MCF 10A (cell line): ENCODE measurements around the gene SACM1L. TPM values are rescaled to one million over a fixed set of nuclear protein-coding genes. Genes with fewer than 3 reads are reported as not detected.

Experiments used
- Bru-seq: library from RNA; stranded (reverse); fragments of 400-500 nt; gene quantifications from one replicate; lab custom pipeline; 2021; lab: Mats Ljungman, UMichigan
- BruChase-seq, 2 experiments: library from RNA; stranded (reverse); fragments of 400-500 nt; gene quantifications; one replicate each; lab custom pipeline; 2021; lab: Mats Ljungman, UMichigan
- BruUV-seq: library from RNA; stranded (reverse); fragments of 400-500 nt; replicated peaks from 2 replicates; lab custom pipeline; 2021; lab: Mats Ljungman, UMichigan
- CTCF ChIA-PET: fragments of 300-600 bp; sonication (Branson Sonifier 250); formaldehyde crosslinking; extraction: SDS; loops from one replicate; lab custom pipeline; 2021; ENCODE audit warnings: antibody characterized with exemption, inconsistent platforms; lab: Yijun Ruan, JAX
- POLR2A ChIA-PET: fragments of 300-600, 350-650 bp; sonication (Branson Sonifier 250); formaldehyde crosslinking; extraction: SDS; loops from one replicate; lab custom pipeline; 2020; ENCODE audit warnings: antibody characterized with exemption, inconsistent platforms; lab: Yijun Ruan, JAX
- DNase-seq: peaks from one replicate; pipeline ENCODE4 v3.0.0-alpha.2; 2018; ENCODE audit not compliant: unreplicated experiment
- H3K27ac Mint-ChIP-seq: one replicate; pipeline ENCODE4 v1.8.0; 2022; ENCODE audit warnings: mild to moderate bottlenecking, low read depth, mixed read lengths; ENCODE audit not compliant: unreplicated experiment
- H3K27me3 Mint-ChIP-seq: one replicate; pipeline ENCODE4 v1.8.0; 2022; ENCODE audit warnings: mixed read lengths; ENCODE audit not compliant: insufficient read depth, unreplicated experiment
- H3K36me3 Mint-ChIP-seq: one replicate; pipeline ENCODE4 v1.8.0; 2022; ENCODE audit warnings: mild to moderate bottlenecking, moderate library complexity, mixed read lengths; ENCODE audit not compliant: insufficient read depth, unreplicated experiment
- H3K4me1 Mint-ChIP-seq: one replicate; pipeline ENCODE4 v1.8.0; 2022; ENCODE audit warnings: mixed read lengths; ENCODE audit not compliant: insufficient read depth, unreplicated experiment
- H3K4me3 Mint-ChIP-seq: one replicate; pipeline ENCODE4 v1.8.0; 2022; ENCODE audit warnings: mild to moderate bottlenecking, moderate library complexity, mixed read lengths; ENCODE audit not compliant: unreplicated experiment
- H3K9me3 Mint-ChIP-seq: one replicate; pipeline ENCODE4 v1.8.0; 2022; ENCODE audit warnings: mixed read lengths; ENCODE audit not compliant: unreplicated experiment
- intact Hi-C: fragments of 100-400 bp; cut with micrococcal nuclease; formaldehyde crosslinking; loops from 2 replicates; pipeline ENCODE4 v1.14.1; 2022
- long read RNA-seq: library from polyadenylated mRNA; stranded (forward); transcript quantifications from one replicate; pipeline ENCODE4 v2.0.0, GENCODE V29; 2022
- total RNA-seq: library from RNA; stranded (reverse); gene quantifications from 2 replicates; pipeline ENCODE4 v1.2.3, GENCODE V29; 2022
- TF ChIP-seq, protein P1 (sequence below): fragments of 200-600 bp; IDR thresholded peaks from one replicate; pipeline ENCODE4 v1.8.0; 2022; ENCODE audit warnings: antibody characterized with exemption, mild to moderate bottlenecking; ENCODE audit not compliant: unreplicated experiment

SACM1L gene
- 39.3 and 44.5 TPM in 2 replicates for total RNA-seq
- Bru-seq, nascent RNA = percentile 86 among the genes with signal in this experiment
- BruChase-seq, experiment 1, labeled RNA remaining after a 6-hour chase = percentile 90 among the genes with signal in this experiment
- percentile 90 among the genes with signal in this experiment for BruChase-seq, experiment 2, labeled RNA remaining after a 2-hour chase
- long read RNA-seq, transcript SACM1L-201 (20 exons, 3,723 nt) = major isoform, 53 of 81 reads
- long read RNA-seq, transcript SACM1L-202 (21 exons, 2,164 nt) = minor isoform, 5 of 81 reads
- long read RNA-seq, partial matches to known transcripts = 11 of 81 reads
- long read RNA-seq, other reads (novel, unspliced or antisense) = 7 of 81 reads

DNA sequence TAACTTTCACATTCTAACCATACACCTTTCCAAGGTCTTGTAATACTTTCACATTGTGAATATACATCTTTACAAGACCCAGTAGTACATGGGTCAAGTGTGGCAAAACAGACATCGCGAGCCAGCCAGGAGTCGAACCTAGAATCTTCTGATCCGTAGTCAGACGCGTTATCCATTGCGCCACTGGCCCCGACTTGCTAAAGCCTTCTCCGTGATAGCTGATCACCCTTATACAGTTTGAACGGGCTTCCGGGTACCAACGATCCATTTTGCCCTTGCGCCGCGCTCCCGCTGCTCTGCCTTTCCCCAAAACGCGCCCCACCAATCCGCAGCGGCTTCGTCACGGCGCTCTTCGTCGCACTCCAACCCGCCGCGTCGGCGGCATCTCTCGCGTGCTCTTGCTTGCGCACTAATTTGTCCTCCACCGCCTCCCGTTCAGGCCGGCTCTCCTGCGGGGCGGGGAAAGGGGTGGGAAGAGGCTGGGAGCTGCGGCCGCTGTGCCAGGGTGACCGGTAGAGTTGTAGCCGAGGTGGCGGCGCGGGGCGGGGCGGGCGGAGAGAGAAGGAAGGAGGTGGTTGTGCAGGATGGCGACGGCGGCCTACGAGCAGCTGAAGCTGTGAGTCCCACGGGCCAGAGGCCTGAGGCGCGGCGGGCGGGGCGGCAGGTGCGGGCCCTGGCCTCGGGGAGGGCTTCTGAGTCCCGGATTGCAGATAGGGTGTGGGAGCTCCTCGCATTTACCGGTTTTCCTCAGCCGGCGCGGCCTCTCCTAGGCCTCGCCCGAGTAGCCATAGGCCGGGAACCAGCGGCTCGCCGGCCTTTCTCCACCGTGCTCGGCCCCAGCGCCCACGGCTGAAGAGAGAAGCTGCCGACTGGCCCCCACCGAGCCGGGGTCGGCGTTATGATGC, at the start of gene SACM1L:
TSS of gene SACM1L (plus strand) at position 515 of the 905 bp plus-strand sequence. CDS start at position 585, 70 bp downstream.
- POLR2A ChIA-PET = interaction anchor here (0.6 to 5.0 kb wide), 25 partner anchors 10 to 1518 kb away, joined by 3 to 73 read pairs (median 4); partner anchors contain the start of genes LZTFL1 and TMEM158
- peak; percentile 98 for DNase-seq
- H3K4me1 Mint-ChIP-seq = peaks cover 25% of the 10 kb centered on the region

GRCh38 chr3:45640091-45640507, 49.1 kb upstream of the SACM1L start:
- Mint-ChIP-seq H3K4me1 (peaks cover 35% of the 10 kb centered on the region), H3K9me3 (no peaks in the 10 kb centered on the region), H3K4me3 (no peak overlapping the region), H3K27me3 (no peaks in the 10 kb centered on the region), H3K36me3 (peaks cover 25% of the 10 kb centered on the region), H3K27ac (no peak overlapping the region)
- POLR2A ChIA-PET = no interaction called here
- intact Hi-C loops = no loop called here
- TF ChIP-seq, protein P1, sequence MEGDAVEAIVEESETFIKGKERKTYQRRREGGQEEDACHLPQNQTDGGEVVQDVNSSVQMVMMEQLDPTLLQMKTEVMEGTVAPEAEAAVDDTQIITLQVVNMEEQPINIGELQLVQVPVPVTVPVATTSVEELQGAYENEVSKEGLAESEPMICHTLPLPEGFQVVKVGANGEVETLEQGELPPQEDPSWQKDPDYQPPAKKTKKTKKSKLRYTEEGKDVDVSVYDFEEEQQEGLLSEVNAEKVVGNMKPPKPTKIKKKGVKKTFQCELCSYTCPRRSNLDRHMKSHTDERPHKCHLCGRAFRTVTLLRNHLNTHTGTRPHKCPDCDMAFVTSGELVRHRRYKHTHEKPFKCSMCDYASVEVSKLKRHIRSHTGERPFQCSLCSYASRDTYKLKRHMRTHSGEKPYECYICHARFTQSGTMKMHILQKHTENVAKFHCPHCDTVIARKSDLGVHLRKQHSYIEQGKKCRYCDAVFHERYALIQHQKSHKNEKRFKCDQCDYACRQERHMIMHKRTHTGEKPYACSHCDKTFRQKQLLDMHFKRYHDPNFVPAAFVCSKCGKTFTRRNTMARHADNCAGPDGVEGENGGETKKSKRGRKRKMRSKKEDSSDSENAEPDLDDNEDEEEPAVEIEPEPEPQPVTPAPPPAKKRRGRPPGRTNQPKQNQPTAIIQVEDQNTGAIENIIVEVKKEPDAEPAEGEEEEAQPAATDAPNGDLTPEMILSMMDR = no peak
- no TSS peak for BruUV-seq
- no peak for DNase-seq
- CTCF ChIA-PET = no interaction called here

More for the DNA sequence above, at the start of gene SACM1L:
- intact Hi-C loops = loop anchor here (1.0 to 2.0 kb wide), 2 partner anchors 12 to 20 kb away; no protein-coding TSS in a partner anchor
- TF ChIP-seq, protein P1 = no peak
- H3K9me3 Mint-ChIP-seq = no peaks in the 10 kb centered on the region
- CTCF ChIA-PET = interaction anchor here (0.6 to 1.9 kb wide), 5 partner anchors 14 to 154 kb away, joined by 3 to 11 read pairs (median 4); no protein-coding TSS in a partner anchor
- BruUV-seq = TSS peak; percentile 41
- no peaks in the 10 kb centered on the region for H3K27me3 Mint-ChIP-seq
- peaks cover 26% of the 10 kb centered on the region for H3K36me3 Mint-ChIP-seq
- H3K27ac Mint-ChIP-seq = peak within 1 kb of the TSS; percentile 30
- peak within 1 kb of the TSS; percentile 74 for H3K4me3 Mint-ChIP-seq

- H3K27me3 Mint-ChIP-seq = no peaks in the 10 kb centered on the region
- ChIA-PET POLR2A (no interaction called here), CTCF (no interaction called here)
- TF ChIP-seq, protein P1 = no peak
- no peak for DNase-seq
- peaks cover 34% of the 10 kb centered on the region for H3K4me1 Mint-ChIP-seq
- H3K9me3 Mint-ChIP-seq = no peaks in the 10 kb centered on the region
- peak overlapping the region; percentile 82 for H3K27ac Mint-ChIP-seq
- no peak overlapping the region for H3K4me3 Mint-ChIP-seq
- BruUV-seq = no TSS peak
- H3K36me3 Mint-ChIP-seq = peaks cover 22% of the 10 kb centered on the region
- intact Hi-C loops = no loop called here
Observed at GRCh38 chr3:45640724-45641361, 48.4 kb upstream of the SACM1L start.
